ENCODE results near the gene CLCF1.
"Not testable (repeated sequence)": the region's sequence is repeated elsewhere in the genome, so short reads cannot be mapped to it uniquely, and the experiment has no call there.

The CLCF1 gene

GRCh38 chr11:67408437-67409200 is 35.2 kb upstream of the CLCF1 start:
- peaks cover 6% of the 10 kb centered on the region for H3K27me3 ChIP-seq (ENCODE audit: control insufficient read depth, insufficient read depth, low read length, poor library complexity, severe bottlenecking)
- no peaks in the 10 kb centered on the region for H3K9me3 ChIP-seq (ENCODE audit: control insufficient read depth, low read length)
- no peak overlapping the region for H3K27ac ChIP-seq (ENCODE audit: insufficient read depth, low read depth, low read length, poor library complexity, severe bottlenecking)
- H3K4me1 ChIP-seq (ENCODE audit: control insufficient read depth, insufficient read depth, low read length): peaks cover 14% of the 10 kb centered on the region
- 89 to 93% methylated on average over 18 of the region's 18 CpGs for WGBS, 2 experiments
- H3K36me3 ChIP-seq (ENCODE audit: control insufficient read depth, insufficient read depth, low read length): no peaks in the 10 kb centered on the region
- H3K4me3 ChIP-seq (ENCODE audit: insufficient read depth, low read depth, low read length): no peak overlapping the region

- Histone ChIP-seq H3K27ac (ENCODE audit: insufficient read depth, low read depth, low read length, poor library complexity, severe bottlenecking) (no peak overlapping the region), H3K4me3 (ENCODE audit: insufficient read depth, low read depth, low read length) (no peak overlapping the region), H3K27me3 (ENCODE audit: control insufficient read depth, insufficient read depth, low read length, poor library complexity, severe bottlenecking) (peaks cover 6% of the 10 kb centered on the region), H3K9me3 (ENCODE audit: control insufficient read depth, low read length) (no peaks in the 10 kb centered on the region), H3K36me3 (ENCODE audit: control insufficient read depth, insufficient read depth, low read length) (no peaks in the 10 kb centered on the region), H3K4me1 (ENCODE audit: control insufficient read depth, insufficient read depth, low read length) (peaks cover 16% of the 10 kb centered on the region)
- WGBS, 2 experiments: 86 to 88% methylated on average over 12 of the region's 12 CpGs
Measured at GRCh38 chr11:67407688-67408163, 34.3 kb upstream of the CLCF1 start.

- Histone ChIP-seq H3K27ac (ENCODE audit: insufficient read depth, low read depth, low read length, poor library complexity, severe bottlenecking) (no peak overlapping the region), H3K4me1 (ENCODE audit: control insufficient read depth, insufficient read depth, low read length) (peaks cover 16% of the 10 kb centered on the region), H3K27me3 (ENCODE audit: control insufficient read depth, insufficient read depth, low read length, poor library complexity, severe bottlenecking) (peaks cover 1% of the 10 kb centered on the region), H3K9me3 (ENCODE audit: control insufficient read depth, low read length) (no peaks in the 10 kb centered on the region), H3K36me3 (ENCODE audit: control insufficient read depth, insufficient read depth, low read length) (no peaks in the 10 kb centered on the region), H3K4me3 (ENCODE audit: insufficient read depth, low read depth, low read length) (no peak overlapping the region)
- 78 to 83% methylated on average over 12 of the region's 12 CpGs for WGBS, 2 experiments
Measured at GRCh38 chr11:67406969-67407687, 33.7 kb upstream of the CLCF1 start.

GRCh38 chr11:67406420-67406968 is 33.1 kb upstream of the CLCF1 start:
- Histone ChIP-seq H3K36me3 (ENCODE audit: control insufficient read depth, insufficient read depth, low read length) (no peaks in the 10 kb centered on the region), H3K9me3 (ENCODE audit: control insufficient read depth, low read length) (no peaks in the 10 kb centered on the region), H3K27me3 (ENCODE audit: control insufficient read depth, insufficient read depth, low read length, poor library complexity, severe bottlenecking) (no peaks in the 10 kb centered on the region), H3K4me1 (ENCODE audit: control insufficient read depth, insufficient read depth, low read length) (peaks cover 12% of the 10 kb centered on the region), H3K27ac (ENCODE audit: insufficient read depth, low read depth, low read length, poor library complexity, severe bottlenecking) (no peak overlapping the region), H3K4me3 (ENCODE audit: insufficient read depth, low read depth, low read length) (no peak overlapping the region)
- WGBS, 2 experiments: 92 to 93% methylated on average over 18 of the region's 18 CpGs

GRCh38 chr11:67405688-67406339 is 32.4 kb upstream of the CLCF1 start:
- Histone ChIP-seq H3K27me3 (ENCODE audit: control insufficient read depth, insufficient read depth, low read length, poor library complexity, severe bottlenecking) (no peaks in the 10 kb centered on the region), H3K9me3 (ENCODE audit: control insufficient read depth, low read length) (no peaks in the 10 kb centered on the region), H3K4me3 (ENCODE audit: insufficient read depth, low read depth, low read length) (no peak overlapping the region), H3K36me3 (ENCODE audit: control insufficient read depth, insufficient read depth, low read length) (no peaks in the 10 kb centered on the region), H3K27ac (ENCODE audit: insufficient read depth, low read depth, low read length, poor library complexity, severe bottlenecking) (no peak overlapping the region), H3K4me1 (ENCODE audit: control insufficient read depth, insufficient read depth, low read length) (peaks cover 6% of the 10 kb centered on the region)
- WGBS, 2 experiments: 91 to 94% methylated on average over 9 of the region's 9 CpGs

- Histone ChIP-seq H3K27ac (ENCODE audit: insufficient read depth, low read depth, low read length, poor library complexity, severe bottlenecking) (no peak overlapping the region), H3K4me1 (ENCODE audit: control insufficient read depth, insufficient read depth, low read length) (peaks cover 5% of the 10 kb centered on the region), H3K27me3 (ENCODE audit: control insufficient read depth, insufficient read depth, low read length, poor library complexity, severe bottlenecking) (no peaks in the 10 kb centered on the region), H3K9me3 (ENCODE audit: control insufficient read depth, low read length) (no peaks in the 10 kb centered on the region), H3K36me3 (ENCODE audit: control insufficient read depth, insufficient read depth, low read length) (no peaks in the 10 kb centered on the region), H3K4me3 (ENCODE audit: insufficient read depth, low read depth, low read length) (no peak overlapping the region)
- WGBS, 2 experiments: 94 to 96% methylated on average over 6 of the region's 6 CpGs
Measured at GRCh38 chr11:67405196-67405567, 31.8 kb upstream of the CLCF1 start.

- Histone ChIP-seq H3K4me1 (ENCODE audit: control insufficient read depth, insufficient read depth, low read length) (peaks cover 5% of the 10 kb centered on the region), H3K36me3 (ENCODE audit: control insufficient read depth, insufficient read depth, low read length) (no peaks in the 10 kb centered on the region), H3K4me3 (ENCODE audit: insufficient read depth, low read depth, low read length) (no peak overlapping the region), H3K27me3 (ENCODE audit: control insufficient read depth, insufficient read depth, low read length, poor library complexity, severe bottlenecking) (no peaks in the 10 kb centered on the region), H3K9me3 (ENCODE audit: control insufficient read depth, low read length) (no peaks in the 10 kb centered on the region), H3K27ac (ENCODE audit: insufficient read depth, low read depth, low read length, poor library complexity, severe bottlenecking) (no peak overlapping the region)
- 94 to 95% methylated on average over 13 of the region's 13 CpGs for WGBS, 2 experiments
Measured at GRCh38 chr11:67404515-67405195, 31.3 kb upstream of the CLCF1 start.

- not testable (repeated sequence) for H3K9me3 ChIP-seq (ENCODE audit: control insufficient read depth, low read length); H3K4me3 ChIP-seq (ENCODE audit: insufficient read depth, low read depth, low read length); H3K27me3 ChIP-seq (ENCODE audit: control insufficient read depth, insufficient read depth, low read length, poor library complexity, severe bottlenecking); H3K36me3 ChIP-seq (ENCODE audit: control insufficient read depth, insufficient read depth, low read length); H3K27ac ChIP-seq (ENCODE audit: insufficient read depth, low read depth, low read length, poor library complexity, severe bottlenecking); H3K4me1 ChIP-seq (ENCODE audit: control insufficient read depth, insufficient read depth, low read length)
- WGBS, 2 experiments: 95 to 96% methylated on average over 9 of the region's 9 CpGs
Measured at GRCh38 chr11:67403085-67403484, 29.7 kb upstream of the CLCF1 start.

GRCh38 chr11:67402192-67402839 is 28.9 kb upstream of the CLCF1 start:
- H3K4me3 ChIP-seq (ENCODE audit: insufficient read depth, low read depth, low read length); H3K27ac ChIP-seq (ENCODE audit: insufficient read depth, low read depth, low read length, poor library complexity, severe bottlenecking); H3K27me3 ChIP-seq (ENCODE audit: control insufficient read depth, insufficient read depth, low read length, poor library complexity, severe bottlenecking); H3K9me3 ChIP-seq (ENCODE audit: control insufficient read depth, low read length); H3K4me1 ChIP-seq (ENCODE audit: control insufficient read depth, insufficient read depth, low read length): not testable (repeated sequence)
- 86 to 89% methylated on average over 19 of the region's 19 CpGs for WGBS, 2 experiments
- peaks cover 17% of the 10 kb centered on the region for H3K36me3 ChIP-seq (ENCODE audit: control insufficient read depth, insufficient read depth, low read length)
